Measurements from ENCODE around the gene EFS. TPM values are rescaled to one million over a fixed set of nuclear protein-coding genes. Genes with fewer than 3 reads are reported as not detected.

EFS gene
- polyA plus RNA-seq, 3 donors: not detected

- Histone ChIP-seq H4K20me1 (ENCODE audit: insufficient read depth, low read length) (no peaks in the 10 kb centered on the region), H3K9me3 (replicated peaks in 1 of 2; ENCODE audit: control insufficient read depth in 1 of 2, insufficient read depth in 1 of 2, low read length in 2 of 2) (no peaks in the 10 kb centered on the region), H3K4me2 (replicated peaks; ENCODE audit: extremely low read depth, low read length, poor library complexity, severe bottlenecking) (no peak overlapping the region), H3K4me1 (ENCODE audit: control insufficient read depth in 1 of 2, insufficient read depth in 2 of 2, low read length in 2 of 2) (peaks cover 0 to 3% of the 10 kb centered on the region in 2 donors), H3K36me3 (replicated peaks in 1 of 2; ENCODE audit: control insufficient read depth in 1 of 2, insufficient read depth in 2 of 2, low read length in 2 of 2) (no peaks in the 10 kb centered on the region), H3K79me2 (ENCODE audit: insufficient read depth, low read length) (no peaks in the 10 kb centered on the region), H3K4me3 (replicated peaks in 1 of 3; ENCODE audit: low read depth in 2 of 3, low read length in 3 of 3) (no peak overlapping the region), H3K9ac (ENCODE audit: insufficient read depth, low read length, poor library complexity, severe bottlenecking) (no peak overlapping the region), H2AFZ (ENCODE audit: insufficient read depth, low read depth, low read length, poor library complexity, severe bottlenecking) (no peak overlapping the region), H3K27me3 (ENCODE audit: control insufficient read depth in 2 of 2, insufficient read depth in 2 of 2, low read length in 2 of 2) (no peaks in the 10 kb centered on the region), H3K27ac (ENCODE audit: low read depth in 1 of 2, low read length in 2 of 2) (no peak overlapping the region)
- DNase-seq: no peak
- intact Hi-C loops (cut with micrococcal nuclease): no loop called here
- H3K27me3 Mint-ChIP-seq (ENCODE audit: low read depth in 3 of 3): peaks cover 3 to 27% (median 3%) of the 10 kb centered on the region in 3 donors
- H3K36me3 Mint-ChIP-seq: no peaks in the 10 kb centered on the region
- TF ChIP-seq CTCF (IDR thresholded peaks at IDR 0.05): no peak
- 93% methylated on average over 13 of the region's 15 CpGs for WGBS (ENCODE audit: insufficient coverage)
- no peak overlapping the region for H3K4me3 Mint-ChIP-seq
- H3K4me1 Mint-ChIP-seq: peaks cover 8% of the 10 kb centered on the region
- H3K9me3 Mint-ChIP-seq: no peaks in the 10 kb centered on the region
- H3K27ac Mint-ChIP-seq: no peak overlapping the region
Measured at GRCh38 chr14:23406725-23407355, 41.9 kb upstream of the EFS start.

- intact Hi-C loops (cut with micrococcal nuclease): no loop called here
- Histone ChIP-seq H3K9ac (ENCODE audit: insufficient read depth, low read length, poor library complexity, severe bottlenecking) (no peak overlapping the region), H3K4me1 (ENCODE audit: control insufficient read depth in 1 of 2, insufficient read depth in 2 of 2, low read length in 2 of 2) (peaks cover 4 to 6% of the 10 kb centered on the region in 2 donors), H3K9me3 (replicated peaks in 1 of 2; ENCODE audit: control insufficient read depth in 1 of 2, insufficient read depth in 1 of 2, low read length in 2 of 2) (no peaks in the 10 kb centered on the region), H3K79me2 (ENCODE audit: insufficient read depth, low read length) (no peaks in the 10 kb centered on the region), H3K36me3 (replicated peaks in 1 of 2; ENCODE audit: control insufficient read depth in 1 of 2, insufficient read depth in 2 of 2, low read length in 2 of 2) (no peaks in the 10 kb centered on the region), H3K4me3 (replicated peaks in 1 of 3; ENCODE audit: low read depth in 2 of 3, low read length in 3 of 3) (no peak overlapping the region), H2AFZ (ENCODE audit: insufficient read depth, low read depth, low read length, poor library complexity, severe bottlenecking) (no peak overlapping the region), H4K20me1 (ENCODE audit: insufficient read depth, low read length) (no peaks in the 10 kb centered on the region), H3K27ac (ENCODE audit: low read depth in 1 of 2, low read length in 2 of 2) (no peak overlapping the region), H3K4me2 (replicated peaks; ENCODE audit: extremely low read depth, low read length, poor library complexity, severe bottlenecking) (no peak overlapping the region), H3K27me3 (ENCODE audit: control insufficient read depth in 2 of 2, insufficient read depth in 2 of 2, low read length in 2 of 2) (no peaks in the 10 kb centered on the region)
- Mint-ChIP-seq H3K36me3 (no peaks in the 10 kb centered on the region), H3K27ac (no peak overlapping the region), H3K27me3 (ENCODE audit: low read depth in 3 of 3) (peaks cover 3 to 25% (median 3%) of the 10 kb centered on the region in 3 donors), H3K9me3 (no peaks in the 10 kb centered on the region), H3K4me1 (peaks cover 14% of the 10 kb centered on the region), H3K4me3 (no peak overlapping the region)
- TF ChIP-seq CTCF (IDR thresholded peaks at IDR 0.05): no peak
- WGBS (ENCODE audit: insufficient coverage): 89% methylated on average over 4 of the region's 4 CpGs
- no peak for DNase-seq
Measured at GRCh38 chr14:23406244-23406643, 41.3 kb upstream of the EFS start.

All from CD14-positive monocyte (primary cell).